SU-DHL-6 (cell line): ENCODE data around the gene NDUFB10.

Experiments
- H2AFZ ChIP-seq: fragments of 200-600 bp; sonication (generic); 2 replicates; pipeline ENCODE4 v1.6.1; 2014; ENCODE audit warnings: low read depth, mild to moderate bottlenecking, moderate library complexity, mixed read lengths, antibody characterized with exemption, low read length; ENCODE audit not compliant: severe bottlenecking
- H3F3A ChIP-seq: fragments of 200-600 bp; shearing (Covaris generic); 2 replicates; pipeline ENCODE4 v1.6.0; 2016; ENCODE audit warnings: antibody characterized with exemption, mild to moderate bottlenecking; ENCODE audit not compliant: insufficient read depth
- H3K27ac ChIP-seq: fragments of 200-600 bp; sonication (generic); 2 replicates; pipeline ENCODE4 v1.5.1; 2016; ENCODE audit warnings: low read depth, mild to moderate bottlenecking, low read length, moderate library complexity, mixed read lengths
- H3K27me3 ChIP-seq: fragments of 200-600 bp; sonication (generic), shearing (Covaris generic); 2 replicates; pipeline ENCODE4 v1.6.0; 2014; ENCODE audit warnings: mild to moderate bottlenecking, low read length
- H3K36me3 ChIP-seq: fragments of 200-600 bp; sonication (generic); 2 replicates; pipeline ENCODE4 v1.6.1; 2014; ENCODE audit warnings: mild to moderate bottlenecking, low read length, mixed read lengths
- H3K4me2 ChIP-seq: fragments of 300-600, 200-600 bp; shearing (Covaris generic), sonication (generic); 2 replicates; pipeline ENCODE4 v1.6.0; 2014; ENCODE audit warnings: low read length, low read depth, mild to moderate bottlenecking; ENCODE audit not compliant: poor library complexity, severe bottlenecking
- H3K4me3 ChIP-seq: fragments of 200-600 bp; sonication (generic); 2 replicates; pipeline ENCODE4 v1.5.1; 2014; ENCODE audit warnings: antibody characterized with exemption, low read length, mild to moderate bottlenecking, mixed read lengths; ENCODE audit not compliant: insufficient read depth, poor library complexity, severe bottlenecking
- H3K79me2 ChIP-seq: fragments of 200-600 bp; sonication (generic); 2 replicates; pipeline ENCODE4 v1.6.1; 2014; ENCODE audit warnings: mild to moderate bottlenecking, low read length, moderate library complexity; ENCODE audit not compliant: insufficient read depth
- H3K9ac ChIP-seq: fragments of 200-600 bp; sonication (generic); 2 replicates; pipeline ENCODE4 v1.7.0; 2014; ENCODE audit warnings: mild to moderate bottlenecking, low read length
- H3K9me2 ChIP-seq: fragments of 200-600 bp; sonication (generic); replicated peaks from 2 replicates; pipeline ENCODE4 v1.6.1; 2014; ENCODE audit warnings: low read length; ENCODE audit not compliant: insufficient read depth
- H3K9me3 ChIP-seq: fragments of 200-600 bp; sonication (generic); 2 replicates; pipeline ENCODE4 v1.6.1; 2014; ENCODE audit warnings: low read length, mixed read lengths; ENCODE audit not compliant: insufficient read depth
- H4K20me1 ChIP-seq: fragments of 200-600 bp; sonication (generic); 2 replicates; pipeline ENCODE4 v1.6.1; 2014; ENCODE audit warnings: low read depth, mild to moderate bottlenecking, antibody characterized with exemption, low read length, moderate library complexity, mixed read lengths
- CTCF ChIP-seq: fragments of 200-600 bp; sonication (generic); IDR thresholded peaks from one replicate; pipeline ENCODE4 v1.5.1; 2017; ENCODE audit warnings: antibody characterized with exemption, mild to moderate bottlenecking, low read length, moderate library complexity; ENCODE audit not compliant: insufficient read depth, poor library complexity, severe bottlenecking
- EZH2phosphoT487 ChIP-seq: fragments of 200-600 bp; sonication (generic), shearing (Covaris generic); conservative IDR thresholded peaks from 2 replicates; pipeline ENCODE4 v1.6.1; 2018; ENCODE audit warnings: mild to moderate bottlenecking, antibody characterized with exemption, low read length, moderate library complexity, mixed read lengths

NDUFB10 gene

GRCh38 chr16:2003231-2003826 is 44.0 kb downstream of the NDUFB10 start:
- no peak overlapping the region for H3K4me2 ChIP-seq
- H3K27me3 ChIP-seq = no peaks in the 10 kb centered on the region
- H3K27ac ChIP-seq = no peak overlapping the region
- H3F3A ChIP-seq = 0 out of 2 replicates have a peak, but pooled peaks cover under 1% of the 10 kb centered on the region
- H3K9ac ChIP-seq = no peak overlapping the region
- no peaks in the 10 kb centered on the region for H3K36me3 ChIP-seq
- H3K79me2 ChIP-seq = peaks cover 51% of the 10 kb centered on the region
- H3K9me3 ChIP-seq = no peaks in the 10 kb centered on the region
- no peak for TF ChIP-seq CTCF
- H4K20me1 ChIP-seq = no peaks in the 10 kb centered on the region; the same call in 1 of the 2 replicates
- no peak overlapping the region for H3K4me3 ChIP-seq
- H3K9me2 ChIP-seq = no peaks in the 10 kb centered on the region
- no peak overlapping the region for H2AFZ ChIP-seq

GRCh38 chr16:2003827-2004641 is 44.7 kb downstream of the NDUFB10 start:
- Histone ChIP-seq H2AFZ (no peak overlapping the region), H3K27ac (no peak overlapping the region), H3K36me3 (no peaks in the 10 kb centered on the region), H3K4me3 (no peak overlapping the region), H4K20me1 (no peaks in the 10 kb centered on the region; the same call in 1 of the 2 replicates), H3K9ac (no peak overlapping the region), H3K9me3 (no peaks in the 10 kb centered on the region), H3K4me2 (no peak overlapping the region), H3F3A (0 out of 2 replicates have a peak, but pooled peaks cover 3% of the 10 kb centered on the region), H3K9me2 (no peaks in the 10 kb centered on the region), H3K79me2 (peaks cover 58% of the 10 kb centered on the region), H3K27me3 (no peaks in the 10 kb centered on the region)
- TF ChIP-seq EZH2phosphoT487 (no peak), CTCF (peak; percentile 97)

GRCh38 chr16:2004795-2005517 is 45.6 kb downstream of the NDUFB10 start:
- Histone ChIP-seq H3K4me3 (no peak overlapping the region), H3K9ac (no peak overlapping the region)
- TF ChIP-seq CTCF (no peak), EZH2phosphoT487 (no peak)

More at GRCh38 chr16:2004795-2005517, 45.6 kb downstream of the NDUFB10 start:
- no peaks in the 10 kb centered on the region for H3K9me3 ChIP-seq
- H4K20me1 ChIP-seq = no peaks in the 10 kb centered on the region; the same call in 1 of the 2 replicates
- peaks cover 61% of the 10 kb centered on the region for H3K79me2 ChIP-seq
- no peak overlapping the region for H3K4me2 ChIP-seq
- no peak overlapping the region for H2AFZ ChIP-seq
- no peak overlapping the region for H3K27ac ChIP-seq
- H3K9me2 ChIP-seq = no peaks in the 10 kb centered on the region
- H3F3A ChIP-seq = 0 out of 2 replicates have a peak, but pooled peaks cover 3% of the 10 kb centered on the region
- H3K36me3 ChIP-seq = no peaks in the 10 kb centered on the region
- H3K27me3 ChIP-seq = no peaks in the 10 kb centered on the region
